CD14-positive monocyte (primary cell): Measurements from ENCODE around the gene ITGB3. TPM values are rescaled to one million over a fixed set of nuclear protein-coding genes. Genes with fewer than 3 reads are reported as not detected.

Source experiments
- DNase-seq, 3 donors: peaks; one replicate each; pipeline ENCODE4 v3.0.0-alpha.2; 2011 to 2022
- H2AFZ ChIP-seq: 2 replicates; pipeline ENCODE4 v1.6.0; 2012; ENCODE audit warnings: mild to moderate bottlenecking, low read depth, low read length, inconsistent platforms; ENCODE audit not compliant: insufficient read depth, poor library complexity, severe bottlenecking
- H3K27ac ChIP-seq, 2 donors: 1 replicate in 1 of 2; 2 replicates in 1 of 2; pipeline ENCODE4 v1.5.1; 2012 to 2013; ENCODE audit warnings: low read length in 2 of 2, control low read depth in 1 of 2, inconsistent platforms in 1 of 2, low read depth in 1 of 2, mild to moderate bottlenecking in 1 of 2
- H3K27me3 ChIP-seq, 2 donors: one replicate each; pipeline versions ENCODE4 v1.6.0 to v1.6.1; 2011 to 2013; ENCODE audit warnings: low read length in 2 of 2; ENCODE audit not compliant: control insufficient read depth in 2 of 2, insufficient read depth in 2 of 2
- H3K36me3 ChIP-seq, 2 donors: replicated peaks in 1 of 2; 1 replicate in 1 of 2; 2 replicates in 1 of 2; pipeline versions ENCODE4 v1.5.1 to v1.6.1; 2012 to 2013; ENCODE audit warnings: low read length in 2 of 2, control low read depth in 1 of 2, inconsistent platforms in 1 of 2, mild to moderate bottlenecking in 1 of 2; ENCODE audit not compliant: insufficient read depth in 2 of 2, control insufficient read depth in 1 of 2
- H3K4me1 ChIP-seq, 2 donors: 1 replicate in 1 of 2; 2 replicates in 1 of 2; pipeline versions ENCODE4 v1.5.1 to v1.6.1; 2012 to 2013; ENCODE audit warnings: low read length in 2 of 2, control low read depth in 1 of 2, inconsistent platforms in 1 of 2, mild to moderate bottlenecking in 1 of 2, moderate library complexity in 1 of 2; ENCODE audit not compliant: insufficient read depth in 2 of 2, control insufficient read depth in 1 of 2
- H3K4me2 ChIP-seq: replicated peaks from 2 replicates; pipeline ENCODE3; 2012; ENCODE audit warnings: low read length, moderate library complexity, mild to moderate bottlenecking; ENCODE audit not compliant: poor library complexity, severe bottlenecking; ENCODE audit errors: extremely low read depth
- H3K4me3 ChIP-seq, 3 experiments: fragments of 200-600 bp in 1 of 3; sonication (generic) in 1 of 3; replicated peaks in 1 of 3; 1 replicate in 2 of 3; 2 replicates in 1 of 3; pipeline ENCODE4 v1.5.1; 2011 to 2013; ENCODE audit warnings: low read length in 3 of 3, mild to moderate bottlenecking in 3 of 3, control low read depth in 2 of 3, low read depth in 2 of 3, inconsistent platforms in 1 of 3, moderate library complexity in 1 of 3
- H3K79me2 ChIP-seq: 2 replicates; pipeline ENCODE4 v1.6.0; 2012; ENCODE audit warnings: mild to moderate bottlenecking, control low read depth, inconsistent platforms, low read length, moderate library complexity; ENCODE audit not compliant: insufficient read depth
- H3K9ac ChIP-seq: 2 replicates; pipeline ENCODE4 v1.6.0; 2017; ENCODE audit warnings: low read length, mild to moderate bottlenecking; ENCODE audit not compliant: insufficient read depth, poor library complexity, severe bottlenecking
- H3K9me3 ChIP-seq, 2 donors: replicated peaks in 1 of 2; 1 replicate in 1 of 2; 2 replicates in 1 of 2; pipeline versions ENCODE4 v1.5.1 to v1.6.1; 2012 to 2013; ENCODE audit warnings: low read length in 2 of 2, control low read depth in 1 of 2; ENCODE audit not compliant: control insufficient read depth in 1 of 2, insufficient read depth in 1 of 2
- H4K20me1 ChIP-seq: 2 replicates; pipeline ENCODE4 v1.6.0; 2012; ENCODE audit warnings: mild to moderate bottlenecking, low read length, control low read depth, moderate library complexity; ENCODE audit not compliant: insufficient read depth
- H3K27ac Mint-ChIP-seq, 7 donors: one replicate each; pipeline ENCODE4 v1.8.0; 2020; ENCODE audit warnings: mild to moderate bottlenecking in 7 of 7, mixed read lengths in 7 of 7, moderate library complexity in 6 of 7, inconsistent platforms in 2 of 7
- H3K27me3 Mint-ChIP-seq, 3 donors: one replicate each; pipeline ENCODE4 v1.8.0; 2021 to 2022; ENCODE audit warnings: low read depth in 3 of 3, mild to moderate bottlenecking in 3 of 3, mixed read lengths in 3 of 3, moderate library complexity in 3 of 3, inconsistent platforms in 1 of 3
- H3K36me3 Mint-ChIP-seq, 2 donors: one replicate each; pipeline ENCODE4 v1.8.0; 2020; ENCODE audit warnings: mixed read lengths in 2 of 2, inconsistent platforms in 1 of 2, mild to moderate bottlenecking in 1 of 2
- H3K4me1 Mint-ChIP-seq: one replicate; pipeline ENCODE4 v1.8.0; 2020; ENCODE audit warnings: mild to moderate bottlenecking, mixed read lengths
- H3K4me3 Mint-ChIP-seq, 2 donors: one replicate each; pipeline ENCODE4 v1.8.0; 2020; ENCODE audit warnings: mild to moderate bottlenecking in 2 of 2, mixed read lengths in 2 of 2, moderate library complexity in 1 of 2
- H3K9me3 Mint-ChIP-seq, 7 donors: one replicate each; pipeline ENCODE4 v1.8.0; 2020 to 2022; ENCODE audit warnings: mixed read lengths in 7 of 7, mild to moderate bottlenecking in 6 of 7, moderate library complexity in 6 of 7, inconsistent platforms in 2 of 7
- CTCF ChIP-seq: fragments of 200-600 bp; IDR thresholded peaks from one replicate; pipeline ENCODE4 v1.8.0; 2022; ENCODE audit warnings: antibody characterized with exemption, mild to moderate bottlenecking
- WGBS: methylation state at CpG from one replicate; pipeline ENCODE4 v1.1.5; 2013; ENCODE audit warnings: missing lambda C conversion rate; ENCODE audit not compliant: insufficient coverage; 5-methylcytosine and 5-hydroxymethylcytosine counted together
- intact Hi-C, 2 donors: fragments of 100-400 bp; cut with micrococcal nuclease; formaldehyde crosslinking; loops; one replicate each; pipeline versions ENCODE4 v1.15.0 to v1.15.1; 2023
- polyA plus RNA-seq, 3 donors: library from polyadenylated mRNA; depleted of rRNA in 1 of 3; unstranded in 2 of 3; stranded (reverse) in 1 of 3; fragments of 300-500 nt in 2 of 3; fragments of >200 nt in 1 of 3; fragmentation: Illumina TruSeq in 2 of 3; gene quantifications; 1 replicate in 2 of 3; 2 replicates in 1 of 3; pipeline ENCODE4 v1.2.3, GENCODE V29; 2012 to 2021

ITGB3 gene
- polyA plus RNA-seq, 3 donors, result 0.01 to 1.6 (median 1.3) TPM

- TF ChIP-seq CTCF, result no peak
- no peak overlapping the region for H3K27ac ChIP-seq
- H2AFZ ChIP-seq, result no peak overlapping the region
- H3K9ac ChIP-seq, result no peak overlapping the region
- Mint-ChIP-seq H3K27me3 (peaks cover 0 to 3% (median 3%) of the 10 kb centered on the region in 3 donors), H3K4me3 (no peak overlapping the region), H3K27ac (peak overlapping the region in 3 of 7 donors; percentile 14 to 66 (median 35)), H3K4me1 (peaks cover 72% of the 10 kb centered on the region), H3K9me3 (peaks cover 0 to 2% (median 2%) of the 10 kb centered on the region in 7 donors), H3K36me3 (peaks cover 0 to 1% of the 10 kb centered on the region in 2 donors)
- no peak overlapping the region for H3K4me2 ChIP-seq
- H3K9me3 ChIP-seq, result no peaks in the 10 kb centered on the region
- no peak for DNase-seq
- peaks cover 68 to 69% of the 10 kb centered on the region in 2 donors for H3K4me1 ChIP-seq
- H3K27me3 ChIP-seq, result no peaks in the 10 kb centered on the region
- no peaks in the 10 kb centered on the region for H3K79me2 ChIP-seq
- WGBS, result 100% methylated on average over 2 of the region's 10 CpGs
- H3K4me3 ChIP-seq, result no peak overlapping the region
- no peaks in the 10 kb centered on the region for H4K20me1 ChIP-seq
- no peaks in the 10 kb centered on the region for H3K36me3 ChIP-seq
- intact Hi-C loops, result no loop called here
Measured at GRCh38 chr17:47276868-47277267, 23.2 kb downstream of the ITGB3 start.

- no peak for TF ChIP-seq CTCF
- no peaks in the 10 kb centered on the region for H4K20me1 ChIP-seq
- peak overlapping the region in 5 of 7 donors; percentile 7 to 95 (median 68) for H3K27ac Mint-ChIP-seq
- no CpG with 5 or more reads among the region's 1 CpG for WGBS
- H3K4me3 ChIP-seq, result no peak overlapping the region
- peaks cover 68 to 69% of the 10 kb centered on the region in 2 donors for H3K4me1 ChIP-seq
- intact Hi-C loops, result no loop called here
- no peak overlapping the region for H2AFZ ChIP-seq
- no peaks in the 10 kb centered on the region for H3K27me3 ChIP-seq
- peaks cover 72% of the 10 kb centered on the region for H3K4me1 Mint-ChIP-seq
- H3K79me2 ChIP-seq, result no peaks in the 10 kb centered on the region
- H3K4me3 Mint-ChIP-seq, result no peak overlapping the region
- no peaks in the 10 kb centered on the region for H3K36me3 ChIP-seq
- H3K9ac ChIP-seq, result no peak overlapping the region
- peaks cover 0 to 2% (median 0%) of the 10 kb centered on the region in 7 donors for H3K9me3 Mint-ChIP-seq
- H3K27ac ChIP-seq, result no peak overlapping the region
- H3K9me3 ChIP-seq, result no peaks in the 10 kb centered on the region
- H3K4me2 ChIP-seq, result no peak overlapping the region
- no peaks in the 10 kb centered on the region for H3K27me3 Mint-ChIP-seq
- no peak for DNase-seq
- H3K36me3 Mint-ChIP-seq, result peaks cover 0 to 1% of the 10 kb centered on the region in 2 donors
Measured at GRCh38 chr17:47277921-47278320, 24.3 kb downstream of the ITGB3 start.
